OCI-LY3 (cell line): ENCODE measurements around the gene FAM98A.

Source experiments
- H2AFZ ChIP-seq: fragments of 200-600, 300-600 bp; shearing (Covaris generic); 2 replicates; pipeline ENCODE4 v1.6.0; 2014; ENCODE audit warnings: antibody characterized with exemption, low read depth, low read length
- H3K27ac ChIP-seq: fragments of 200-600, 300-600 bp; sonication (generic); 2 replicates; pipeline ENCODE4 v1.5.1; 2014; ENCODE audit warnings: mild to moderate bottlenecking, low read length, moderate library complexity, mixed read lengths
- H3K27me3 ChIP-seq: fragments of 200-600, 300-600 bp; sonication (generic); 2 replicates; pipeline ENCODE4 v1.6.1; 2014; ENCODE audit warnings: low read depth, low read length, mixed read lengths
- H3K36me3 ChIP-seq: fragments of 200-600, 300-600 bp; sonication (generic); replicated peaks from 2 replicates; pipeline ENCODE3; 2014; ENCODE audit warnings: low read depth, low read length, mixed read lengths
- H3K4me1 ChIP-seq: fragments of 300-600, 200-600 bp; sonication (generic); 2 replicates; pipeline ENCODE4 v1.6.1; 2014; ENCODE audit warnings: low read length, mixed read lengths
- H3K4me2 ChIP-seq: fragments of 200-600, 300-600 bp; sonication (generic); 2 replicates; pipeline ENCODE4 v1.6.1; 2014; ENCODE audit warnings: low read length, mixed read lengths
- H3K4me3 ChIP-seq: fragments of 300-600, 200-600 bp; sonication (generic); 2 replicates; pipeline ENCODE4 v1.5.1; 2014; ENCODE audit warnings: antibody characterized with exemption, mild to moderate bottlenecking, low read length, moderate library complexity
- H3K79me2 ChIP-seq: fragments of 300-600, 200-600 bp; shearing (Covaris generic); 2 replicates; pipeline ENCODE4 v1.6.1; 2014; ENCODE audit warnings: mild to moderate bottlenecking, low read length, mixed read lengths
- H3K9ac ChIP-seq: fragments of 300-600, 200-600 bp; shearing (Covaris generic); 2 replicates; pipeline ENCODE4 v1.6.0; 2014; ENCODE audit warnings: mild to moderate bottlenecking, low read length, moderate library complexity
- H3K9me3 ChIP-seq: fragments of 200-600, 300-600 bp; shearing (Covaris generic); 2 replicates; pipeline ENCODE4 v1.6.1; 2014; ENCODE audit warnings: low read length, mixed read lengths; ENCODE audit not compliant: insufficient read depth
- H4K20me1 ChIP-seq: fragments of 200-600, 300-600 bp; sonication (generic); 2 replicates; pipeline ENCODE4 v1.6.1; 2016; ENCODE audit warnings: low read length, mixed read lengths; ENCODE audit not compliant: insufficient read depth
- CTCF ChIP-seq: fragments of 200-600, 300-600 bp; sonication (generic); IDR thresholded peaks from 2 replicates; pipeline ENCODE4 v1.5.1; 2014; ENCODE audit warnings: antibody characterized with exemption, low read length, low read depth
- EZH2phosphoT487 ChIP-seq: fragments of 200-600 bp; shearing (Covaris generic); IDR thresholded peaks from 2 replicates; pipeline ENCODE4 v1.6.1; 2018; ENCODE audit warnings: antibody characterized with exemption, mixed run types, low read depth

The FAM98A gene

GRCh38 chr2:33599943-33600192 is 769 bp upstream of the FAM98A start:
- Histone ChIP-seq H2AFZ (peak overlapping the region; percentile 88), H3K9ac (peak overlapping the region; percentile 67), H4K20me1 (peaks cover 4% of the 10 kb centered on the region; the same call in 1 of the 2 replicates), H3K4me2 (peak overlapping the region; percentile 91), H3K4me3 (peak overlapping the region; percentile 88), H3K9me3 (no peaks in the 10 kb centered on the region), H3K4me1 (peaks cover 12% of the 10 kb centered on the region), H3K27me3 (no peaks in the 10 kb centered on the region), H3K36me3 (peaks cover 5% of the 10 kb centered on the region), H3K27ac (no peak overlapping the region), H3K79me2 (peaks cover 42% of the 10 kb centered on the region)
- TF ChIP-seq CTCF: no peak

- no peaks in the 10 kb centered on the region for H3K27me3 ChIP-seq
- H3K79me2 ChIP-seq: peaks cover 45% of the 10 kb centered on the region
- TF ChIP-seq EZH2phosphoT487 (no peak), CTCF (no peak)
- peaks cover 13% of the 10 kb centered on the region for H3K36me3 ChIP-seq
- H3K4me1 ChIP-seq: peaks cover 12% of the 10 kb centered on the region
- H2AFZ ChIP-seq: peak overlapping the region; percentile 43; the same call in 1 of the 2 replicates
- peak overlapping the region; percentile 88 for H3K4me3 ChIP-seq
- no peaks in the 10 kb centered on the region for H3K9me3 ChIP-seq
- H3K27ac ChIP-seq: peak overlapping the region; percentile 69
- peak overlapping the region; percentile 86 for H3K4me2 ChIP-seq
- peak overlapping the region; percentile 87 for H3K9ac ChIP-seq
- peaks cover 4% of the 10 kb centered on the region; the same call in 1 of the 2 replicates for H4K20me1 ChIP-seq
These were observed 431 bp downstream of the FAM98A start for GRCh38 chr2:33598561-33599174.

- peak overlapping the region; percentile 88; the same call in 1 of the 2 replicates for H3K4me3 ChIP-seq
- no peak overlapping the region for H3K27ac ChIP-seq
- H3K4me1 ChIP-seq: peaks cover 12% of the 10 kb centered on the region
- H3K36me3 ChIP-seq: peaks cover 26% of the 10 kb centered on the region
- no peaks in the 10 kb centered on the region for H3K9me3 ChIP-seq
- peaks cover 4% of the 10 kb centered on the region; the same call in 1 of the 2 replicates for H4K20me1 ChIP-seq
- no peak overlapping the region for H3K9ac ChIP-seq
- H3K4me2 ChIP-seq: peak overlapping the region; percentile 86
- peaks cover 45% of the 10 kb centered on the region for H3K79me2 ChIP-seq
- H2AFZ ChIP-seq: no peak overlapping the region
- no peak for TF ChIP-seq CTCF
- no peak for TF ChIP-seq EZH2phosphoT487
- H3K27me3 ChIP-seq: no peaks in the 10 kb centered on the region
These were observed 2.1 kb downstream of the FAM98A start for GRCh38 chr2:33597026-33597425.

- H2AFZ ChIP-seq: no peak overlapping the region
- no peaks in the 10 kb centered on the region for H3K9me3 ChIP-seq
- no peak overlapping the region for H3K9ac ChIP-seq
- no peak for TF ChIP-seq EZH2phosphoT487
- TF ChIP-seq CTCF: no peak
- H3K4me1 ChIP-seq: peaks cover 12% of the 10 kb centered on the region
- no peaks in the 10 kb centered on the region for H3K27me3 ChIP-seq
- H3K79me2 ChIP-seq: peaks cover 45% of the 10 kb centered on the region
- H3K4me2 ChIP-seq: no peak overlapping the region
- H3K36me3 ChIP-seq: peaks cover 40% of the 10 kb centered on the region
- no peak overlapping the region for H3K4me3 ChIP-seq
- H3K27ac ChIP-seq: no peak overlapping the region
- H4K20me1 ChIP-seq: peaks cover 4% of the 10 kb centered on the region; the same call in 1 of the 2 replicates
These were observed 3.7 kb downstream of the FAM98A start for GRCh38 chr2:33595385-33595784.
